H7 (cell line): ENCODE results near the gene FUT8. TPM values are rescaled to one million over a fixed set of nuclear protein-coding genes. Genes with fewer than 3 reads are reported as not detected.
"Not testable (repeated sequence)": the region's sequence is repeated elsewhere in the genome, so short reads cannot be mapped to it uniquely, and the experiment has no call there.

Experiments
- DNase-seq: peaks from one replicate; pipeline ENCODE4 v3.0.0; 2012
- H3K27me3 ChIP-seq: 2 replicates; pipeline ENCODE4 v1.6.0; 2011; ENCODE audit warnings: mild to moderate bottlenecking, low read length; ENCODE audit not compliant: control insufficient read depth, insufficient read depth
- H3K36me3 ChIP-seq: replicated peaks from 2 replicates; pipeline ENCODE4 v1.5.1; 2011; ENCODE audit warnings: low read length; ENCODE audit not compliant: control insufficient read depth, insufficient read depth
- H3K4me3 ChIP-seq: 2 replicates; pipeline ENCODE4 v1.5.1; 2011; ENCODE audit warnings: low read depth, mild to moderate bottlenecking, control low read depth, low read length, moderate library complexity; ENCODE audit not compliant: insufficient read depth
- total RNA-seq: library from RNA; depleted of rRNA; stranded (reverse); fragments of >200 nt; shearing (Covaris generic); gene quantifications from 2 replicates; pipeline ENCODE4 v1.2.3, GENCODE V29; 2014

Gene FUT8
- total RNA-seq, 1 experiment from 2014 or later = 34.9 TPM

DNA sequence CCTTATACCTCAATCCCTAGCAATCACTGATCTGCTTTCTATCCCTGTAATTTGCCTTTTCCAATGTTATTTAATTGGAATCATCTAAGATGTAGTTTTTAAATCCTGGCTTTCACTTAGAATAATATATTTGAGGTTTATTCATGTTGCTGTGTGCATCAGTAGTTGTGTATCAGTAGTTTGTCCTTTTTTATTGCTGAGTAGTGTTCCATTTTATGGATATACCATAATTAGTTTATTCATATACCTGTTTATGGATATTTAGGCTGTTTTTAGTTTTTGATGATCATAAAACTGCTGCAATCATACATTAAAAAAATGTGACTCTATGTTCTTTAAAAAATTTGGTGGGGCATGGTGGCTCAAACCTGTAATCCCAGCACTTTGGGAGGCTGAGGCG is 43.7 kb downstream of the FUT8 start:
- no peak for DNase-seq
- Histone ChIP-seq H3K4me3 (no peak overlapping the region), H3K36me3 (no peaks in the 10 kb centered on the region), H3K27me3 (no peaks in the 10 kb centered on the region)

DNA sequence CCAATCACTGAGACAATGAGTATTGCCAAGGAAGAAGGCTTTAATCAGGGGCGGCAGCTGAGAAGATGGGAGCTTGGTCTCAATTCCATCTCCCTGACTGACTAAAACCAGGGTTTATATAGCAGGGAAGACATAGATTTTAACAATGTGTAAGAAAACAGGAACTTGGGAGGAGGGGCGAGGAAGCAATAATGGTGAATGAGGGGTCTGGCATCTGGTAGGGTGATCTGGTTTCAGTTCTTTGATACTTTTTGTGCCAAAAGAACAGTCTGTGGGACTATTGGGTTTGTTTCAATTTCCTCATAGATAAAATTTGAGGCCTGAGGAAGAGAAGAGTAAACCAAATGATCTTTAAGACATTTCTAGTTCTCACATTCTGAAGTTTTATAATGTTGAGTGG is 49.2 kb downstream of the FUT8 start:
- H3K4me3 ChIP-seq = no peak overlapping the region
- H3K36me3 ChIP-seq = no peaks in the 10 kb centered on the region
- no peaks in the 10 kb centered on the region for H3K27me3 ChIP-seq
- DNase-seq = no peak

DNA sequence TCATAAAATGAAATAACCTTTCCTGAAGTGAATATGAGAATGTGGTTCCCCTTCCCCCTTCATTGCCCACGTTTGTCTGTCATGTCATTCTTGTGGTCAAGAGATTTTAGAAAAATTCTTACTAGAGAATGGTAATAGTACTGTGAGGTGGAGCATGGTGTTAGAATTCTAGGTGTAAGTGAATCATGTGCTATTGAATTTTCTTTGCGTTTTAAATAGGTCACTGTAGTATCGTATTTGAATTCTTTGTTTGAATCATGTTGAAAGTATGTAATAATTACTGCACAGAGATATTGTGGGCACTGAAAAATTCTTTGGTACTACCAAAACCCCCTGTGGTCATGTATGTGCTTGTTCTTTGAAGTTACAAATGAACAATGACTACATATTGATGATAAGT is 49.9 kb downstream of the FUT8 start:
- no peaks in the 10 kb centered on the region for H3K27me3 ChIP-seq
- no peak for DNase-seq

DNA sequence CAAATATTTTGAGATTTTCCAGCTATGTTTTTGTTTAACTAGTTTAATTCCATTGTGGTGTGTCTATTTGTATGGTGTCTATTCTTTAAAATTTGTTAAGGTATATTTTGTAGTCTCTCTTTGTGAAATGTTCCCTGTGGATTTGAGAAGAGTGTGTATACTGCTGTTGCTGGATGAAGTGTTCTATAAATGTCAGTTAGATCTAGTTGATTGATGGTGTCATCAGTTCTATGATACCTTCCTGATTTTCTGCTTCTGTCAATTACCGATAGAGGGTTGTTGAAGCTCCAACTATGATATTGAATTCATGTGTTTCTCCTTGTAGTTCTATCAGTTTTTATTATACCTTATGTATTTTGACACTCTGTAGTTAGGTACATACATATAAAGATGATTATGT is 53.1 kb downstream of the FUT8 start:
- Histone ChIP-seq H3K27me3 (no peaks in the 10 kb centered on the region), H3K4me3 (no peak overlapping the region), H3K36me3 (no peaks in the 10 kb centered on the region)
- no peak for DNase-seq

More for the DNA sequence above, 49.9 kb downstream of the FUT8 start:
- Histone ChIP-seq H3K4me3 (no peak overlapping the region), H3K36me3 (no peaks in the 10 kb centered on the region)

DNA sequence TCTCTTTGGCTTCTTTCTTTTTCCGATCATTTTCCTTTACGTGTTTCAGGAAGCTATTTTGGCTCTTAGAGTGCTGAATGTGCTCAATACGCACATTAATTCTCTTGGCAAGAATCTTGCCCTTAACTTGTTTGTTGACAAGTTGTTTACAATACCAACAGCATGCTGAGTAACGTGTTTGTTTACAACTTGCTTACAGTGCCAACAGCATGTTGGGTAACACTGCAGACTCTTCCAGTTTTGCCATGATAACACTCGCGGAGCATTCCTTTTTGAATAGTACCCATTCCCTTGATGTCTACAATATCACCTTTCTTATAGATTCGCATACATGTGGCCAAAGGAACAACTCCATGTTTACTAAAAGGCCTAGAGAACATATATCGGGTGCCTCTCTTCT is 55.4 kb downstream of the FUT8 start:
- H3K27me3 ChIP-seq, H3K4me3 ChIP-seq, H3K36me3 ChIP-seq, DNase-seq: not testable (repeated sequence)

DNA sequence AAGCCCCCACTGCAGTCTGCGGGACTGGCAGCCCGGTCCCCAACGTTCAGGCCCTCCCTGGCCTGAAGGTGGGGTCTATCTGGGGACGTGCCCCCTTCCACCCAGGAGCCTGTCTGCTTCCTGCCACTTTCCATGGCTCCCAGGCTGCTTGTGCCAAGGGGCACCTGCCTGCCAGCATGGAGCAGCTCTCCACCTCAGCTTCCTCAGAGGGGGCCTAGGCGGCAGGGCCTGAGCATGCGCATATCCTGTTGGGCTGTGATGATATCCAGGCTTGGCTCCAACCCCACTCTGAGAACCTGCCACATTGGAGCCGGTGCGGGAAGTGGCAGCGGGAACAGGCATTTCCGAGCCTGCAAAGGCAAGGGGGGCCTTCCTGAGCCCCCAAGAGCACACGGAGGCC is 57.4 kb downstream of the FUT8 start:
- Histone ChIP-seq H3K4me3 (no peak overlapping the region), H3K27me3 (no peaks in the 10 kb centered on the region), H3K36me3 (no peaks in the 10 kb centered on the region)
- DNase-seq = peak; percentile 36

DNA sequence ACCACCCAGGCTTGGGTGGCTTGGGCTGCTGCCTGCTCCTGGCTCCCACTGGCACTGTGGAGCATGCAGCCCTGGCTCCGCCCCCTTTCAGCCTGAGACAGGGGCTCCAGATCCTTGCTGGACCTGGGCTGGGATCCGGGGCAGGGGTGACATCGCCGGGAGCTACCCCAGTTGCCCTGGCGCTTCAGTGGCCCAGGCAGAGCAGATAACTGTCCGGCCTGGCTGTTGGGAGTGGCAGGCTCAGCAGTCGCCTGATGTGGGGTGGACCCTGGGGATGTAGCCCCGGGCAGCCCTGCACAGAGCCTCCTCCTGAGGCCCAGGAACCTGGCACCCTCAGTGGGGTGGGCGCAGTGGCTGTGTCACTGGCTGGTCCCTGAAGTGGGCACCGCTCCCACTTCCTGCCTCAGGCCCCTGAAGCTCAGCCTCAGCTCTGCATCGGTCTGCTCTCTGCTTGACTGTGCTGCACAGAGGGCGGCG is 57.9 kb downstream of the FUT8 start:
- no peaks in the 10 kb centered on the region for H3K27me3 ChIP-seq
- H3K4me3 ChIP-seq = no peak overlapping the region
- peak; percentile 47 for DNase-seq
- no peaks in the 10 kb centered on the region for H3K36me3 ChIP-seq

DNA sequence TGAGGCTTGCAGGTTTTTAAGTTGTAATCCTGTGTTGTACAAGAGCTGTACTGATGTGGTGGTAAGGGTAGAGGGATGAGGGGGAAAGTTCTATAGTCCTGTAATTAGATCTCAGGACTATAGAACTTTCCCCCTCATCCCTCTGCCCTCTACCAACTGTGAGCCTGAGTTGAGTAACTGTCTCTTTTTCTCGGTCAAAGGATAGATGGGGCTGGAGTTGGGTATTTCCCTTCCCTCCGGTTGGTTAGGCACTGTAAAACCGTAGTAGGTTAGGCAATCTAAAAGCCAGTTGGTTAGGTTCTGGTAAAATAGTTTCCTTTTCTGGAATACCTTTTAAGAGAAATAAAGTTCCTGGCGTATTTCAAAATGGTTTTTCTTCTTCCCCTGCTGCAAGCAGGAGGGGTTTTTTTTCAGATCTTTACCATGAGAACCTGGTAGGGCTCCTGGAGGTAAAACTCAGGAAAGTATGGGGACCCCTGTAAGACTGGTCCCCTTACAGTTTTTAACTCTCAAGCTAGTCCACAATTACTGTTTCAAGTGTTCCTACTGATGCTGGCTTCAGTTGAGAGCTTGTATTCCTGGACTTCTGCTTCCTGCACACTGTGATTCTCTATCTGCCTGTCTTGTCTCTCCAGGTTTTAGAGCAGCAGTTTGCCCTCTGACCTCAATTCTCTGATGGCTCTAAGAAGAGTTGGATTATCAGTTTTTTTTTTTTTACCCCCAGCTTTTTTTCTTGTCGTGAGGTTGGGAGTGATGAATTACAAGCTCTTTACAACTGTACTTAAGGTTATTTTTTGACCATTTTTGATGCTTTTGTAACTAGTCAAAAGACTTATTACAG is 58.7 kb downstream of the FUT8 start:
- Histone ChIP-seq H3K36me3 (no peaks in the 10 kb centered on the region), H3K4me3 (no peak overlapping the region), H3K27me3 (no peaks in the 10 kb centered on the region)
- DNase-seq = no peak

DNA sequence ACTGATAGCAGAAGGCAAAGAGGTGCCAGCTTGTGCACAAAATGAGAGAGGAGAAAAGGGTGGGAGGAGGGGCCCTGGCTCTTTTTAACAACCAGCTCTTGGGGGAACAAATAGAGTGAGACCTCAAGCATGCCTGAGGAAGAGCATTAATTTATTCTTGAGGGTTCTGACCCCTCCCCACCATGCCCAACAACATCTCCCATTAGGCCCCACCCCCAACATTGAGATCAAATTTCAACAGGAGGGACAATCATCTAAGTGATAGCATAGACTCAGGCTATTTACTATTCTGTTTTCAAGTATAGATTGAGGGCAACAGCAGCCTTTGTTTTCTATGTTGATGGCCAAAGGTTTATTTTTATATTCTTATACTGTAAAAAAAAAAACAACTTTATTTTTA is 59.7 kb downstream of the FUT8 start:
- H3K27me3 ChIP-seq = no peaks in the 10 kb centered on the region
- no peaks in the 10 kb centered on the region for H3K36me3 ChIP-seq
- no peak overlapping the region for H3K4me3 ChIP-seq
- peak; percentile 57 for DNase-seq

DNA sequence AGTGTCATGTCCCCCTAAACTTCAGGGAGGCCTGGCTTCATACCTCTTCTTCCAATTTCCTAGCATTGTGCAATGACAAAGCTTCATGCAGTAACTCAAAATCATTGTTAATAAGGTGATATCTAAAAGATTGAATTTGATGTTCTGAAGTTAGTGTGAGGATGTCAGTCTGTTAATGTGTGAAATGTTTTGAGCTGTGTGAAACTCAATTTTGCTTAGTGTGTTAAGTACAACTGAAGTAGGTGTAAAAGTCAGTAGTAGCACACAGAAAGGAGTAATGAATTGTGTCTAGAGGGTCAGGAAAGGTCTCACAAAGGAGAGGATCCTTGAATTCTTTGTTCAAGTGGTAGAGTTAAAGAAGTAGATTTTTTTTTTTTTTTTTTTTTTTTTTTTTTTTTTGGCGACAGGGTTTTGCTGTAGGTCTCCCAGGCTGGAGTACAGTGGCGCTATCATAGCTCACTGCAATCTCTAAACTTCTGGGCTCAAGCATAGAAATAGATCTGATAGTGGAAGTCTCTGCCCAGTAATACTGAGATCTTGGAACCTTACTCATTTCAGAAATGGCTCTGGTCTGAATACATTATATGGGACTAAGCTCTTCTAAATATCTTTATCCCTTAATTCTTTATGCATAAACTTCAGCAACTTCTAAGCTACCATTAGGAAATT is 63.9 kb downstream of the FUT8 start:
- Histone ChIP-seq H3K36me3 (no peaks in the 10 kb centered on the region), H3K4me3 (no peak overlapping the region), H3K27me3 (no peaks in the 10 kb centered on the region)
- DNase-seq = no peak

DNA sequence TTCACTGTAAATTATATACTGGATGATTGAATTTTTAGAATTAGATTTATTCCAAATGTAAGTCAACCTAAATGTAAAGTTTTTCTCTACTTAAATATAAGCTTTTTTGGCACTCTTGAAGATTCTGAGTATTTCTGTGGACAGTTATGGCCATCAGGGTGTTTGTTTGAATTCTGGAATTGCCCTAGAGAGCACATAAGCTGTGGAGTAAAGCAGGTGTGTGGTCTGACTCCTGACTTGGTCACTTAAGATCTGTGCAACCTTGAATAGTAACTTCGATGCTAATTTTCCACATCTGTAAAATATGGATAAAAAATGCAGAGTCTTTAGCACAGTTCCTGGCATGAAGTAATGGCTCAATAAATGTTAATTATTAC is 64.4 kb downstream of the FUT8 start:
- Histone ChIP-seq H3K4me3 (no peak overlapping the region), H3K27me3 (no peaks in the 10 kb centered on the region), H3K36me3 (no peaks in the 10 kb centered on the region)
- DNase-seq = no peak

DNA sequence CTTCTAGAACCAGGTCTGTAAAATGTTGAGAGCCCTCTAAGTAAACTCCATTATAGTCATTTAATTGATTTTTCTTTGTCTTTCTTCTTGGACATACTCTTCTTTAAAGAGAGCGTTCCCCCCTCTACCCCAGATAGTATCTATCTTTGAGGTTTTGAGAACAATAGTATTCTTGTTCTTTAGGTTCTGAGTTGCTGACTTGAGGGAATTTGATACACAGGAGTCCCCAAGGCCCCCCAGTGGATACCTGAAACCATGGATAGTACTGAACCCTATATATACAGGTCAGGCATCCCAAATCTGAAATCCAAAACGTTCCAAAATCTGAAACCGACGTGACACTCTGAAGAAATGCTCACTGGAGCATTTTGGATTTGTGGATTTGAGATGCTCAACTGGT is 65.5 kb downstream of the FUT8 start:
- no peak overlapping the region for H3K4me3 ChIP-seq
- H3K27me3 ChIP-seq = no peaks in the 10 kb centered on the region
- no peaks in the 10 kb centered on the region for H3K36me3 ChIP-seq
- DNase-seq = no peak

DNA sequence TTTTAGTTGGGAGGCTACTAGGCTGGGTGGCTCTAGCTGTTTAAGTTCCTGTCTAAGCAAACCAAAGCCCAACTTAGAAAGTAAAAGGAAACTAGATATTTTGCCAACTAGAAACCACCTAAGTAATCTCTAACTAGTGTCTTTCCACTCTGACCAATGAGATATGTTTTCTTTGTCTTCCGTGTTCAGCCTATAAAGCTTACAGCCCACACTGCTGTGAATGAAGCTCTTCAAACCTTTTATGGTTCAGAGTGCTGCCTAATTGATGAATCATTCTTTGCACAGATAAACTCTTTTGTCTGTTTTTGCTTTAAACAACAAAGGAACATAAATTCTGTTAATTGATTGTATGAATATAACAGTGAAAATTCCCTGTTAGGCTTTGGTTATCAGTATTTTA is 66.1 kb downstream of the FUT8 start:
- H3K36me3 ChIP-seq = no peaks in the 10 kb centered on the region
- H3K4me3 ChIP-seq = no peak overlapping the region
- DNase-seq = no peak
- no peaks in the 10 kb centered on the region for H3K27me3 ChIP-seq

DNA sequence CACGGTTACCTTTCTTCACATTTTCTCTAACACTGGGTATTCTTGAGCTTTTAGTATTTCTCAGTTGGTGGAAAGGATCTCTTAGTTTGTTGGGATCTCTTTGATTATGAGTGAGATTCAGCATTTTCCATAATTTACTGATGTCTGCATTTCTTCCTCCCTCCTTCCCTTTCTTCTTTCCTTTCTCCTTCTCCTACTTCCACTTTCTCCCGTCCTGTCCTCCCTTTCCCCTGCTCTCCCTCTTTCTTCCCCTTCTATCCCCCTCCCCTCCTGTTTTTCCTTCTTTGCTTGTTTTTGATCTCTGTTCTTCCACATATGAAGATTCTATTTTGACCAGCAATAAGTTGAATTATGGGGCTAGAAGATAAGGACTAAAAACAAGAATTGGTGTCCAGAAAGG is 66.9 kb downstream of the FUT8 start:
- Histone ChIP-seq H3K27me3 (no peaks in the 10 kb centered on the region), H3K36me3 (no peaks in the 10 kb centered on the region), H3K4me3 (no peak overlapping the region)
- no peak for DNase-seq

DNA sequence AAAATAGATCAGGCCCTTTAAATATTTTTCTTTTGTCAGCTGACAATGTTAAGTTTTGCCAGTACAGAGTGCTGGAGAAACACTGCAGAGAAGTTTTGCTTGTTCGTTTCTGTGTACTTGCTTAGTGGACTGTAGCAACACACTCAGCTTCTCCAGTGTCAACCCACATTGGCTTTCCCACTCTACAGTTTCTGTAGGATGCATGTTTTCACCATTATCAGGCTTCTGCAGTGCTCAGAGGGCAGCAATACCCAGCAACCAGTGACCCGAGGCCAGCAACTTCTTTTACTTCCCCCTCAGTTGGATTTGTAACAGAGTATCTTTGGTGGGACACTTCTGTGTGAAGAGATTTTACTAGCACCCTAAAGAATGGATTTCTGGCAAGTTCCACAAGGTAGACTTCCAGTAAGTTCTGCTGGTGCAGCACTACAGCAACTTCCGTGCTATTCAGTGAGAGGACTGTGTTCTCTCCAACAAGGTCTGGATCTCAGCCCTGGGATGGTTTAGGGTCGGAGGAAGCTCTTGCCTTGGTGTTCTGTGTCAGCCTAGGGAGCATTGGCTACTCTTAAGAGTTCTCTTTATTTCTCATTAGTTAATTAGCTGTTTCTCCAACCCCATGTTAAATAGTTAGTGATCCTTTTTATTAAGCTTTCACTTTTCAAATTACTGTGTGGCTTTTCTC is 70.4 kb downstream of the FUT8 start:
- Histone ChIP-seq H3K36me3 (no peaks in the 10 kb centered on the region), H3K4me3 (no peak overlapping the region), H3K27me3 (no peaks in the 10 kb centered on the region)
- no peak for DNase-seq
